OCI-LY7 (cell line): ENCODE data around the gene TGM3.

Source experiments
- EZH2phosphoT487 ChIP-seq: fragments of 200-600 bp; sonication (generic); IDR thresholded peaks from 2 replicates; pipeline ENCODE4 v1.6.1; 2018; ENCODE audit warnings: low read depth, borderline replicate concordance, mild to moderate bottlenecking, mixed run types, antibody characterized with exemption, low read length, moderate library complexity, mixed read lengths
- TF ChIP-seq, protein P1 (sequence below): fragments of 200-600 bp; sonication (generic); conservative IDR thresholded peaks from 2 replicates; pipeline ENCODE4 v1.5.1; 2014; ENCODE audit warnings: mild to moderate bottlenecking, antibody characterized with exemption, low read length, moderate library complexity, mixed read lengths

DNA sequence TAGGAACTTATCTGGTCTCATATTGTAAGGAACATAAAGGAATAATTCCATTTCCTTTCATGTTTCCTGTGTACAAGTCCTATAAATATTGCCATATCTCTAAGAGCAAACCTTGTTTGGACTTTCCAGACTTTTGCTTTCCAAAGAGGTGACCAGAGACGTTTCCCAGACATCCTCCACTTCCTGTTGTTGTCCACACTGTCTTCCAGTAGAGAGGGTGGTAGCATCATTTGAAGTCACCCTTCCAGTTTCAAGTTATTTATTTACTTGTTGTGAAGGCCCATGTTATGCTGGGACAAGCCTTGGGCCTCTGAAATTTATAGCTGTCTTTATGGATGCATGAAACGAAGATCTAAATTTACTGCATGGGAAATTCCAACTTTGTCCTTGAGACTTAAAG lies 10.6 kb upstream of the TGM3 start:
- TF ChIP-seq, protein P1, sequence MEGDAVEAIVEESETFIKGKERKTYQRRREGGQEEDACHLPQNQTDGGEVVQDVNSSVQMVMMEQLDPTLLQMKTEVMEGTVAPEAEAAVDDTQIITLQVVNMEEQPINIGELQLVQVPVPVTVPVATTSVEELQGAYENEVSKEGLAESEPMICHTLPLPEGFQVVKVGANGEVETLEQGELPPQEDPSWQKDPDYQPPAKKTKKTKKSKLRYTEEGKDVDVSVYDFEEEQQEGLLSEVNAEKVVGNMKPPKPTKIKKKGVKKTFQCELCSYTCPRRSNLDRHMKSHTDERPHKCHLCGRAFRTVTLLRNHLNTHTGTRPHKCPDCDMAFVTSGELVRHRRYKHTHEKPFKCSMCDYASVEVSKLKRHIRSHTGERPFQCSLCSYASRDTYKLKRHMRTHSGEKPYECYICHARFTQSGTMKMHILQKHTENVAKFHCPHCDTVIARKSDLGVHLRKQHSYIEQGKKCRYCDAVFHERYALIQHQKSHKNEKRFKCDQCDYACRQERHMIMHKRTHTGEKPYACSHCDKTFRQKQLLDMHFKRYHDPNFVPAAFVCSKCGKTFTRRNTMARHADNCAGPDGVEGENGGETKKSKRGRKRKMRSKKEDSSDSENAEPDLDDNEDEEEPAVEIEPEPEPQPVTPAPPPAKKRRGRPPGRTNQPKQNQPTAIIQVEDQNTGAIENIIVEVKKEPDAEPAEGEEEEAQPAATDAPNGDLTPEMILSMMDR, result no peak
- TF ChIP-seq EZH2phosphoT487, result no peak
